Heart left ventricle (tissue), 16 donors: ENCODE data around the gene TDP1. TPM values are rescaled to one million over a fixed set of nuclear protein-coding genes. Genes with fewer than 3 reads are reported as not detected.
A peak's percentile ranks its signal among the peaks of the same experiment; 100 is the strongest.

Experiments
- ATAC-seq, 4 donors: fragments of 200-7000 bp; cut with Tn5 transposase; one replicate each; pipeline ENCODE4 v1.9.1; 2020 to 2022; ENCODE audit warnings: moderate library complexity in 4 of 4, mild to moderate bottlenecking in 3 of 4, moderate number of reproducible peaks in 1 of 4
- DNase-seq, 5 donors: peaks; one replicate each; pipeline ENCODE4 v3.0.0-alpha.2; 2020
- H3K27ac ChIP-seq, 12 donors: fragments of 200-600 bp; sonication (generic) in 4 of 12; one replicate each; pipeline versions ENCODE4 v1.5.0 to v1.8.0; 2016 to 2022; ENCODE audit warnings: mild to moderate bottlenecking in 2 of 12
- H3K27me3 ChIP-seq, 9 donors: fragments of 200-600 bp; sonication (generic) in 2 of 9; one replicate each; pipeline versions ENCODE4 v1.5.1 to v1.8.0; 2016 to 2022; ENCODE audit warnings: mild to moderate bottlenecking in 3 of 9
- H3K36me3 ChIP-seq, 9 donors: fragments of 200-600 bp; sonication (generic) in 2 of 9; one replicate each; pipeline versions ENCODE4 v1.5.0 to v1.8.0; 2018 to 2022; ENCODE audit warnings: mild to moderate bottlenecking in 2 of 9
- H3K4me1 ChIP-seq, 12 donors: fragments of 200-600 bp; sonication (generic) in 4 of 12; one replicate each; pipeline versions ENCODE4 v1.5.0 to v1.8.0; 2016 to 2022; ENCODE audit warnings: mild to moderate bottlenecking in 3 of 12
- H3K4me3 ChIP-seq, 12 donors: fragments of 200-600 bp; sonication (generic) in 4 of 12; one replicate each; pipeline versions ENCODE4 v1.5.0 to v1.8.0; 2017 to 2022; ENCODE audit warnings: mild to moderate bottlenecking in 9 of 12, moderate library complexity in 4 of 12
- H3K9me3 ChIP-seq, 12 donors: fragments of 200-600 bp; sonication (generic) in 4 of 12; one replicate each; pipeline versions ENCODE4 v1.5.0 to v1.8.0; 2016 to 2022; ENCODE audit warnings: mild to moderate bottlenecking in 1 of 12
- CTCF ChIP-seq, 12 donors: fragments of 200-600 bp; sonication (generic) in 4 of 12; IDR thresholded peaks; one replicate each; pipeline versions ENCODE4 v1.5.0 to v1.8.0; 2018 to 2022; ENCODE audit warnings: antibody characterized with exemption in 12 of 12, mild to moderate bottlenecking in 5 of 12
- POLR2A ChIP-seq, 2 donors: fragments of 450-650 bp; IDR thresholded peaks; one replicate each; pipeline ENCODE4 v1.6.1; 2017; ENCODE audit warnings: antibody characterized with exemption in 2 of 2, mild to moderate bottlenecking in 2 of 2, moderate library complexity in 2 of 2
- WGBS, 4 donors: extraction: QIAGEN DNeasy Blood & Tissue Kit in 2 of 4; methylation state at CpG; one replicate each; pipeline versions ENCODE4 v1.1.5 to v1.1.7; 2013 to 2018; 5-methylcytosine and 5-hydroxymethylcytosine counted together
- intact Hi-C, 10 donors: fragments of 100-400 bp; cut with DNase I; formaldehyde crosslinking; loops; one replicate each; pipeline versions ENCODE4 v1.11.1 to v1.14.2; 2022
- polyA plus RNA-seq, 2 donors: library from polyadenylated mRNA; stranded (reverse); fragments of 200-250 nt; gene quantifications; one replicate each; pipeline ENCODE4 v1.2.3, GENCODE V29; 2013
- total RNA-seq, 9 donors: library from RNA; depleted of rRNA in 2 of 9; stranded (reverse); fragments of >200 nt in 2 of 9; fragmentation: NEBNext Ultra II Directional in 3 of 9; extraction: Animal tissue kit (Norgen Biotek cat#: 25700) in 3 of 9; gene quantifications; one replicate each; pipeline versions ENCODE4 v1.1.0 to v1.2.4, GENCODE V29; 2016 to 2023
- donor health status: ischemic (EF 13 %, LVEDD 7.1; RV severe dilation, severe dysfunction).
- donor health status: healthy with polysubstance abuse.
- donor health status: DM: no; HTN: yes; CAD: no.
- donor health status: DM: no; HTN: no; CAD: no.
- donor health status: ischemic (EF 25% LVEDD 6.9; RV normal size, moderate dysfunction).
- donor health status: ischemic (EF 25% LVEDD 5.7; RV mildly dilated, moderate dysfunction).
- donor health status: healthy.
- donor health status: DM: yes; HTN: yes; CAD: no.
- donor health status: ischemic (EF 35%, LVEDD 5.7; RV mildly dilated, moderate dysfunction).
- donor health status: nonischemic (EF 11% LVEDD 7.7; RV severe dilation, severe dysfunction).
- donor health status: DM: yes; HTN: yes; CAD: no.
- donor health status: PGD.
- donor health status: ischemic (EF 29% LVEDD 5.4; RV normal size, mild dysfunction).
- donor health status: nonischemic (EF 23%, LVEDD 6.1; RV moderate dilation, normal function).

The TDP1 gene
- total and polyA plus RNA-seq, 11 donors = 1.0 to 9.0 (median 4.1) TPM

GRCh38 chr14:89908712-89909450, 46.8 kb upstream of the TDP1 start:
- H3K9me3 ChIP-seq = no peaks in the 10 kb centered on the region
- no peak for ATAC-seq
- peaks cover 0 to 12% (median 0%) of the 10 kb centered on the region in 12 donors for H3K4me1 ChIP-seq
- no peak for DNase-seq
- no peaks in the 10 kb centered on the region for H3K36me3 ChIP-seq
- TF ChIP-seq CTCF (IDR thresholded peaks at IDR 0.05) = no peak
- TF ChIP-seq POLR2A (IDR thresholded peaks at IDR 0.05) = no peak
- no peak overlapping the region for H3K27ac ChIP-seq
- 94 to 97% (median 95%) methylated on average over 9 of the region's 9 CpGs for WGBS, 4 donors
- H3K4me3 ChIP-seq = no peak overlapping the region
- intact Hi-C loops = no loop called here
- H3K27me3 ChIP-seq = no peaks in the 10 kb centered on the region

DNA sequence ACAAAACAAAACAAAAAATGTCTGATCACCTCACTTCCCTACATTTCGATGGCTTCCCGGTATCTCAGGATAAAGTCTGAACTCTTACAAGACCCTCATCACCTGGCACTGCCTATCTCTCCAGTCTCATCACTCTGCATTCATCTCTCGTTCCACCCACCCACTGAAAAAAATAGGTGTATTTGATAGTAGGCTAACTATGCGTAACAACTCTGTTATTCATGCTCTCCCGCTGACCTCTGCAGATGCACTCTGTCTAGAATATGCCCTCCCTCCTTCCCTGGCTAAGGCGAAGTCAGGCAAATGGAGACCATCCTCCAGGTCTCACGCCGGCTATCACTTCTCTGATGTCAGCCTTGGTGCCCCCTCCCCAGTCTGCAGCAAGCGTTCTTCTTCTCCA, 46.1 kb upstream of the TDP1 start:
- intact Hi-C loops = no loop called here
- no peak for ATAC-seq
- TF ChIP-seq POLR2A (IDR thresholded peaks at IDR 0.05) (no peak), CTCF (IDR thresholded peaks at IDR 0.05) (no peak)
- no peak overlapping the region for H3K27ac ChIP-seq
- H3K4me3 ChIP-seq = no peak overlapping the region
- H3K27me3 ChIP-seq = no peaks in the 10 kb centered on the region
- H3K4me1 ChIP-seq = peaks cover 0 to 12% (median 0%) of the 10 kb centered on the region in 12 donors
- WGBS, 4 donors = 92 to 97% (median 96%) methylated on average over 9 of the region's 9 CpGs
- DNase-seq = no peak
- no peaks in the 10 kb centered on the region for H3K9me3 ChIP-seq
- H3K36me3 ChIP-seq = no peaks in the 10 kb centered on the region

DNA sequence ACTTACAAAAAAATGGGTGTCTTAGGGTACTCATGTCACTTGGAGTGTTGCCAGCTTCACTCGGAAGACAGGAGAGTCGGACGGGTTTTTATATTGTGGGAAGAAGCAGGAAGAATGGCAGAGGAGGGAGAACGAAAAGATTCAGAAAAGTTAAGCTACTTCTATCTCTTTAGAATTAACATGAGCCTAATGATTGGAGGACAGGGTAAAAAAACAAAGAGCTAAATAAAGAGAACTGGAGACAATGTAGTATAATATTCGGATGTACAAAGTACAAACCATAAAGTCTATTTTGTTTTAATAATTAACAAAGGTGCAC, 45.1 kb upstream of the TDP1 start:
- Histone ChIP-seq H3K27ac (no peak overlapping the region), H3K27me3 (no peaks in the 10 kb centered on the region), H3K36me3 (no peaks in the 10 kb centered on the region), H3K4me3 (no peak overlapping the region), H3K9me3 (no peaks in the 10 kb centered on the region), H3K4me1 (peaks cover 0 to 12% (median 0%) of the 10 kb centered on the region in 12 donors)
- TF ChIP-seq CTCF (IDR thresholded peaks at IDR 0.05) (no peak), POLR2A (IDR thresholded peaks at IDR 0.05) (no peak)
- intact Hi-C loops = loop anchor here in 9 of 10 donors (2.0 to 10.0 kb wide), 10 partner anchors 486 to 1246 kb away; partner anchors contain the start of gene FOXN3 (in 2 of the 9)
- 78 to 87% (median 80%) methylated on average over 5 of the region's 5 CpGs for WGBS, 4 donors
- ATAC-seq (no peak), DNase-seq (no peak)

DNA sequence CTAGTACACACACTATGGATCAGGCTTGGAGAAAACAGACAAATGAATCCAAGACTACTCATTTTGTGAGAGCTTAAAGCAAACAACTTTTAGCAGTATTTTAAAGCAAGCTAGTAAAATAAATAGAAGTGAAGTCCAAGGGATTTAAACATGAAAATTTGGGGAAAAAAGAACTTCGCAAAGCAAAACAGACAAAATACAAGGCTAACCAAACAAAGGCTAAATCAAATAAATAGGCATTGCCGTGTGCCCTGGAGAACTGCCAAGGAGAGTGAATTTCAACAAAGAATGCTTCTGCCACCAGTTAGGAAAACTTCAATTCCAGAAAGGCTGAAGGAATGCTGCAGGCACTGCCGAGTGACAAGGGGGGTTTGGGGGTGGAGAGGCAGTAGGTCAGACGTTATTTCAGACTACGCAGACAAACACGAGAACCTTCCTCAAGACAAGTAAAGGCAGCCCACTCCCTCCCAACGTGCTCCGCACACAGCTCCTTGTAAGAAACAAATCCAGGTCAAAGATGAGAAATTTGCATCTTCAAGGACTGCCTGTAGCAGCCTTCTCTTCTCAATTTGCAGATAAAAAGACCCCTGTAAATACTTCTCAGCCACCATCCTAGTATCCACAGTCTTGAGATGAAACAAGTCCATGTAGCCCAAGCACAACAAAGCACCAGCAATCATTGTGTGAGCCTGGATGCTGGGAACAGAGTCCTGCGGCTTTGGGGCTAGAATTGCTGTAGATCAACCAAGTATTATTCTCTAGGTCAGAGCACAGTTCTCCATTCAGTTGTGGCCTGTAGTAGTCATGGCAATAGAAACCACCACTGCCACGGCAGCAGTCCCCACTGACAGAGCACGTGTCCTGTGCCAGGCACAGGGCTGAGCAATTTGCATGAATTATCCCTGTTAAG, 44.5 kb upstream of the TDP1 start:
- no peak for DNase-seq
- Histone ChIP-seq H3K9me3 (no peaks in the 10 kb centered on the region), H3K27me3 (no peaks in the 10 kb centered on the region), H3K4me1 (peaks cover 0 to 12% (median 0%) of the 10 kb centered on the region in 12 donors), H3K36me3 (no peaks in the 10 kb centered on the region), H3K4me3 (no peak overlapping the region), H3K27ac (peak overlapping the region in 1 of 12 donors; percentile 32)
- WGBS, 4 donors = 61 to 68% (median 65%) methylated on average over 11 of the region's 11 CpGs
- intact Hi-C loops = loop anchor here in 9 of 10 donors (2.0 to 10.0 kb wide), 10 partner anchors 486 to 1246 kb away; partner anchors contain the start of gene FOXN3 (in 2 of the 9)
- TF ChIP-seq CTCF (IDR thresholded peaks at IDR 0.05) (no peak), POLR2A (IDR thresholded peaks at IDR 0.05) (no peak)
- no peak for ATAC-seq
